Activated gamma-delta T cell treated with Interleukin-2 at 50 U/mL for 16 hours (primary cell): Measurements from ENCODE around the gene PPP3CA.

Experiments
- DNase-seq: peaks from one replicate; pipeline ENCODE4 v3.0.0-alpha.2; 2020

Gene PPP3CA

DNA sequence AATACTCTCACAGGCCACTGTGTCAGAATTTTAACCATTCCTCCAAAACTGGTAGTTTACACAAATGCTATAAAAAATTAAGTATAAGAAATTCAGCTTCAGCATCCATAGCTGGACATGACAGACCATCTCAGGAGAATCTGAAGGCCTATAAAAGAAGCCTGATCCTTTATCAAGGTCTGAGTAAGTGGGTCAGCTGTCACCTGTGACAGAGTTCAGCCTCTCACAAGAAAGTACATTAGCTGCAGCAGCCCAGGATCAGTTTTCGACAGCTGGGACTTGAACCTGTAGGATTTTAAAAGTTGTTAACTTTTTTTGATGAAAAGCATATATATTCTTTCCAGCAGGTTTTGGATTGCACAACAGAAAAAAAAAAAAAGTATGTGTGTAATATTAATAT lies 60.7 kb downstream of the PPP3CA start:
- no peak for DNase-seq

DNA sequence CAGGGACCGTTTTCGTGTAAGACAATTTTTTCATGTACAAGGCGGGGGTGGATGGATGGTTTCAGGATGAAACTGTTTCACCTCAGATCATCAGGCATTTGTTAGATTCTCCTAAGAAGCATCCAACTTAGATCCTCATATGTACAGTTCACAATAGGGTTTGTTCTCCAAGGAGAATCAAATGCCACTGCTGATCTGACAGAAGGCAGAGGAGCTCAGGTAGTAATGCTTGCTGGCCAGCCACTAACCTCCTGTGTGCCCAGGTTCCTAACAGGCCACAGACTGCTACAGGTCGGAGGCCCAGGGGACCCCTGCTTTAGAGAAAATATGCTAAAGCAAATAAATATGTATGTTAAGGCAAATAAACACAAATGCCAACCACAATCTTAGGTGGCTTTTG lies 61.3 kb downstream of the PPP3CA start:
- DNase-seq: no peak

- DNase-seq: no peak
These were observed 62.8 kb downstream of the PPP3CA start for GRCh38 chr4:101284546-101284945.

- DNase-seq: no peak
These were observed 63.9 kb downstream of the PPP3CA start for GRCh38 chr4:101283434-101283833.

- no peak for DNase-seq
These were observed 65.1 kb downstream of the PPP3CA start for GRCh38 chr4:101282076-101282844.

GRCh38 chr4:101280866-101281600 lies 66.3 kb downstream of the PPP3CA start:
- no peak for DNase-seq

GRCh38 chr4:101279377-101279871 lies 67.9 kb downstream of the PPP3CA start:
- DNase-seq: no peak

- no peak for DNase-seq
These were observed 69.7 kb downstream of the PPP3CA start for GRCh38 chr4:101277671-101278070.

GRCh38 chr4:101276661-101277060 lies 70.7 kb downstream of the PPP3CA start:
- DNase-seq: no peak

- no peak for DNase-seq
These were observed 72.2 kb downstream of the PPP3CA start for GRCh38 chr4:101274888-101275752.

DNA sequence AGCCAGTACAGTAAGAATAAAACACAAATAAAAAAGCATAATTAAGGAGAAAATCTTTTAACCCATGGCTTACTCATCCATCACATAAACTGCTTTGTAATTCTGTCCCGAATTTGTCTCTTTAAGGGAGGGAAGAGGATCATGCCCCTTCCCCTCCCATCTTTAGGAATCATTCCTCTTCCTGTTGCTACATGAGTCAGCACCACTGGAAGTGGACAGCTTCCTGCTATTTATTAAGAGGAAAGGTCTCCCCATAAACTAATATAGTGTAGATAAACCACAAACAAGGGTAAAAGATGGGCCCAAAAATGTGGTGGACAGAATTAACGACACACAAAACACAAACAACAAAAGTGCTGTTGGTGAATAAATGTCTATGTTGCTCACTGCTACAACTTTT lies 75.8 kb downstream of the PPP3CA start:
- DNase-seq: no peak

- no peak for DNase-seq
These were observed 77.6 kb downstream of the PPP3CA start for GRCh38 chr4:101269682-101270081.

- DNase-seq: no peak
These were observed 81.5 kb downstream of the PPP3CA start for GRCh38 chr4:101265816-101266172.

DNA sequence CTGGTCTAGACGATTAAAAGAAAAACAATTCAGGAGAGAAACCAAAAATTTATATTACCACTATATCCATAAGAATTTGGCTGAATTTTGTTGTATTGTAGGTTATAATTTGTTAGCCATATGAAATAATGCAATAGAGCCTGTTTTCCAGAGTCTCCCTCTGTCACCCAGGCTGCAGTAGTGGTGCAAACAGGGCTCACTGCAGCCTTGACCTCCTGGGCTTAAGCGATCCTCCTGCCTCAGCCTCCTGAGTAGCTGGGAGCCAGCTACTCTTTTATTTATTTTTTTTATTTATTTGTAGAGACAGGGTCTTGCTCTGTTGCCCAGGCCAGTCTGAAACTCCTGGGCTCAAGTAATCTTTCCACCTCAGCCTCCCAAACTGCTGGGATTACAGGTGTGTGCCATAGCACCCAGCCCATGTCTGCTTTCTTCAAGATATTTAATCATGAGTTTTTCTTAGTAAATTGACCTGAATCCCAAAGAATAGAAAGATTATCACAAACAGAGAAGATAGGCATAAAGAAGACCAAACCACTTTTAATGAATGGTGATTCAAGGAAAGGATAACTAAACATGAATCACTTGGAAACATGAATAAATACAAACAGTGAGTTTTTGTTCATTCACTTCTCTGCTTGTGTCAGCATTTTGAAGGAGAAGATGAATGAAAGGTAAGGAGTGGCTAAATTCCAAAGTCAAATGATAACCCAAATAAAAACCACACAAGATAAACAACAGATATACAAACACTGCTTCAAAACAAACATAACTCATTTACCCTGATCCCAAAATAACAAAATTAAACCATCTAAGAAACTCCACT lies 82.1 kb downstream of the PPP3CA start:
- no peak for DNase-seq

- DNase-seq: no peak
These were observed 82.8 kb downstream of the PPP3CA start for GRCh38 chr4:101264512-101264911.

- DNase-seq: no peak
These were observed 84.6 kb downstream of the PPP3CA start for GRCh38 chr4:101262683-101263082.

DNA sequence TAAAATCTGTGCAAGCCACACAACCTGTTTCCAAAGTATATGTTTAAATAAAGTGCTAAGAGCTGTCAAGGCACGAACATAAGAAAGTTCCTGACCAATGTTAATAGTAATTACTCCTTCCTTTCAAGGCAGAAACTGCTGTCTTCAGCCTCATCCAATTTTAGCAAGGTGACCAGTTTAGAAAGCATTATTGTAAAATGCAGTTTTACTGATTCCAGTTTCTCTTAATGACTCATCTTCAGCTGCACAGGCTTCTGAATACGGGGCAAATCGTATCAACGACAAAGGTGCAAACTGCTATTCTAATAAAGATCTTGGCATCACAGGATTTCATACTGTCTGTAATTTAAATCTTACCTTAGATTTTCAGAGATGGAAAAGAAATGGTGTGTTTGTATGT lies 87.5 kb downstream of the PPP3CA start:
- no peak for DNase-seq

DNA sequence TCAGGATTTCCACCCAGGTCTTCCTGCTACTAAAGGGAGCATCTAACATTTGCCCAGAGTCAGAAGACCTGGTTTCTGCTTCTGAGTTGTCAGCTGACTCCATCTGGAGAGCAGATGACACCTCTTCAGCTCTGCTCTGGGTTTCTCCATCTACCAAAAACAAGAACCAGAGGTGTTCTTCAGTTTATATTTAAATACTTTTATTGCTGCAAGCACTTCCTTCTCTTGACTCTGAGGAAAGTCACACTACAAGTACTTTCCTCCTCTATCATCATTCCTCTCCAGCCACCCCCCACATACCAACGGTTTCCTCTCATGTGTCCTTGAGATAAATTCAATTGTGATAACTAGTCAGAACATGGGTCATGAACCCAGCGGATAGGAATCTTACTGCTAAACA lies 88.4 kb downstream of the PPP3CA start:
- no peak for DNase-seq

- no peak for DNase-seq
These were observed 91.1 kb downstream of the PPP3CA start for GRCh38 chr4:101256222-101256621.

DNA sequence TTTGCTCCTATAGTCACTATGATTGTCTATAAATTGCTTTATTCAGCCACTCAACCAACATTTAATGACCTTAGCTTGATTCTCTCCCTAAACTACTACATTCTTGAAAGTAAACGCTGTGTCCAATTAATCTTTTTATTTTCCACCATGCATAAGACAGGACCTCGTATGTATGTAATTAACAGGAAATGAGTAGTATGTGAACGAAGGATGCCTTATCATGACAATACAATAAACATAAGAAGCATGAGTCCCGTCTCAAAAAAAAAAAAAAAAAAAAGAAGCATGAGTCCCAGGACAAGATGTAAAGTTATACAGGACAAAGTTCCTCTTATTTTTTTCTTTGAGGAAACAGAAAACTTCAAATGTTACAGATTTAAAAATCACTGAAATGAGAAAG lies 92.5 kb downstream of the PPP3CA start:
- DNase-seq: no peak

GRCh38 chr4:101253121-101253520 lies 94.2 kb downstream of the PPP3CA start:
- no peak for DNase-seq

DNA sequence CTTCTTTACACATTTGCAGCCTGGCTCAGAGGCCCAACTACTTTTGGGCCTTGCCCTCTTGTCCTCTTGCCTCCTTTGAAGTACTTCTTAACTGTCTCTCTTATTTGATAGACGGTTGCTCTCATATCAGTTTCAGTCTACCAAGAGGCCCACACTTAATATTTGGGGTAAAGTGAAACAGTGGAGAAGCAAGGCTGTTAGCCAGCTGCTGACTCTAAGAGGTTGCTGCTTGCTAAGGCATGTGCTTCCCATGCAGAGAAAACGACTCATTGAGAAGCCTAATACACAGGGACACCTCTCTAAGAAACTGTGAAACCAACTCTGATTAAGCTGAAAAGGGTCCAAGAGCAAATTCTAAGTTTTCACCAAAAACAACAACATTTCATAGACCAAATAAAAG lies 94.6 kb downstream of the PPP3CA start:
- no peak for DNase-seq

GRCh38 chr4:101251261-101251660 lies 96.1 kb downstream of the PPP3CA start:
- no peak for DNase-seq
